ENCODE measurements around the gene CHTOP.

Gene CHTOP

GRCh38 chr1:153659656-153660055 is 25.8 kb downstream of the CHTOP start:
- Histone ChIP-seq H3K4ac (ENCODE audit: low read depth in 1 of 2, low read length in 2 of 2) (no peak overlapping the region), H3K4me3 (ENCODE audit: insufficient read depth in 1 of 2, low read depth in 1 of 2, low read length in 2 of 2) (peak overlapping the region in 1 of 2 experiments; percentile 98), H3K23ac (ENCODE audit: low read length in 2 of 2) (no peak overlapping the region), H3K4me2 (ENCODE audit: low read length, poor library complexity, severe bottlenecking) (peak overlapping the region; percentile 57), H3K4me1 (ENCODE audit: control insufficient read depth, insufficient read depth, low read depth, low read length) (peaks cover 6% of the 10 kb centered on the region), H2BK5ac (ENCODE audit: low read depth, low read length, poor library complexity, severe bottlenecking) (no peak overlapping the region), H2BK15ac (ENCODE audit: low read depth, poor library complexity, severe bottlenecking) (no peak overlapping the region), H4K8ac (ENCODE audit: low read length) (no peak overlapping the region), H2BK12ac (ENCODE audit: low read length in 2 of 2) (no peak overlapping the region), H2AK5ac (ENCODE audit: low read length, severe bottlenecking) (no peak overlapping the region), H3K14ac (ENCODE audit: low read length in 2 of 2) (no peak overlapping the region), H4K91ac (ENCODE audit: low read length) (no peak overlapping the region), H2AFZ (ENCODE audit: low read depth, low read length) (no peak overlapping the region), H2BK120ac (ENCODE audit: low read depth, low read length) (no peak overlapping the region), H3K9ac (ENCODE audit: low read length) (peak overlapping the region; percentile 95), H3K36me3 (ENCODE audit: control insufficient read depth in 1 of 2, insufficient read depth in 2 of 2, low read depth in 1 of 2, low read length in 2 of 2) (peaks cover 24 to 45% of the 10 kb centered on the region in 2 experiments), H3K18ac (ENCODE audit: low read depth in 1 of 2, low read length in 2 of 2) (no peak overlapping the region), H3K27ac (ENCODE audit: low read length, poor library complexity, severe bottlenecking) (no peak overlapping the region), H3K27me3 (ENCODE audit: control insufficient read depth in 1 of 2, insufficient read depth in 1 of 2, low read length in 2 of 2) (no peaks in the 10 kb centered on the region), H3K9me3 (ENCODE audit: control insufficient read depth, low read length) (no peaks in the 10 kb centered on the region), H3K79me1 (replicated peaks; ENCODE audit: low read length, poor library complexity, severe bottlenecking) (peaks cover 4% of the 10 kb centered on the region)
- 95% methylated on average over 9 of the region's 9 CpGs for WGBS
- no peak for DNase-seq

- 78% methylated on average over 8 of the region's 9 CpGs for WGBS
- no peak overlapping the region for H2AFZ ChIP-seq (ENCODE audit: low read depth, low read length)
- peaks cover 6% of the 10 kb centered on the region for H3K4me1 ChIP-seq (ENCODE audit: control insufficient read depth, insufficient read depth, low read depth, low read length)
- H3K36me3 ChIP-seq (ENCODE audit: control insufficient read depth in 1 of 2, insufficient read depth in 2 of 2, low read depth in 1 of 2, low read length in 2 of 2), result peaks cover 29 to 61% of the 10 kb centered on the region in 2 experiments
- H3K27ac ChIP-seq (ENCODE audit: low read length, poor library complexity, severe bottlenecking), result peak overlapping the region; percentile 52
- no peak overlapping the region for H3K23ac ChIP-seq (ENCODE audit: low read length in 2 of 2)
- H3K79me1 ChIP-seq (replicated peaks; ENCODE audit: low read length, poor library complexity, severe bottlenecking), result peaks cover 7% of the 10 kb centered on the region
- H4K8ac ChIP-seq (ENCODE audit: low read length), result no peak overlapping the region
- H3K4me2 ChIP-seq (ENCODE audit: low read length, poor library complexity, severe bottlenecking), result no peak overlapping the region
- H3K18ac ChIP-seq (ENCODE audit: low read depth in 1 of 2, low read length in 2 of 2), result no peak overlapping the region
- no peak overlapping the region for H2BK120ac ChIP-seq (ENCODE audit: low read depth, low read length)
- H2BK5ac ChIP-seq (ENCODE audit: low read depth, low read length, poor library complexity, severe bottlenecking), result no peak overlapping the region
- H2AK5ac ChIP-seq (ENCODE audit: low read length, severe bottlenecking), result peak overlapping the region; percentile 60
- H3K27me3 ChIP-seq (ENCODE audit: control insufficient read depth in 1 of 2, insufficient read depth in 1 of 2, low read length in 2 of 2), result no peaks in the 10 kb centered on the region
- peak overlapping the region; percentile 30 for H3K9ac ChIP-seq (ENCODE audit: low read length)
- no peak overlapping the region for H3K4me3 ChIP-seq (ENCODE audit: insufficient read depth in 1 of 2, low read depth in 1 of 2, low read length in 2 of 2)
- no peak overlapping the region for H2BK12ac ChIP-seq (ENCODE audit: low read length in 2 of 2)
- H3K4ac ChIP-seq (ENCODE audit: low read depth in 1 of 2, low read length in 2 of 2), result no peak overlapping the region
- H3K9me3 ChIP-seq (ENCODE audit: control insufficient read depth, low read length), result no peaks in the 10 kb centered on the region
- H3K14ac ChIP-seq (ENCODE audit: low read length in 2 of 2), result no peak overlapping the region
- no peak overlapping the region for H2BK15ac ChIP-seq (ENCODE audit: low read depth, poor library complexity, severe bottlenecking)
- no peak overlapping the region for H4K91ac ChIP-seq (ENCODE audit: low read length)
- DNase-seq, result peak; percentile 14
Measured at GRCh38 chr1:153661111-153661708, 27.3 kb downstream of the CHTOP start.

- Histone ChIP-seq H3K4me1 (ENCODE audit: control insufficient read depth, insufficient read depth, low read depth, low read length) (peaks cover 6% of the 10 kb centered on the region), H3K79me1 (replicated peaks; ENCODE audit: low read length, poor library complexity, severe bottlenecking) (peaks cover 14% of the 10 kb centered on the region), H3K36me3 (ENCODE audit: control insufficient read depth in 1 of 2, insufficient read depth in 2 of 2, low read depth in 1 of 2, low read length in 2 of 2) (peaks cover 40 to 71% of the 10 kb centered on the region in 2 experiments), H3K27ac (ENCODE audit: low read length, poor library complexity, severe bottlenecking) (no peak overlapping the region), H3K9me3 (ENCODE audit: control insufficient read depth, low read length) (no peaks in the 10 kb centered on the region), H4K91ac (ENCODE audit: low read length) (no peak overlapping the region), H2BK120ac (ENCODE audit: low read depth, low read length) (no peak overlapping the region), H2AFZ (ENCODE audit: low read depth, low read length) (no peak overlapping the region), H3K4me2 (ENCODE audit: low read length, poor library complexity, severe bottlenecking) (no peak overlapping the region), H2BK5ac (ENCODE audit: low read depth, low read length, poor library complexity, severe bottlenecking) (no peak overlapping the region), H3K27me3 (ENCODE audit: control insufficient read depth in 1 of 2, insufficient read depth in 1 of 2, low read length in 2 of 2) (no peaks in the 10 kb centered on the region), H3K4ac (ENCODE audit: low read depth in 1 of 2, low read length in 2 of 2) (no peak overlapping the region), H2BK12ac (ENCODE audit: low read length in 2 of 2) (no peak overlapping the region), H3K14ac (ENCODE audit: low read length in 2 of 2) (no peak overlapping the region), H3K4me3 (ENCODE audit: insufficient read depth in 1 of 2, low read depth in 1 of 2, low read length in 2 of 2) (no peak overlapping the region), H2BK15ac (ENCODE audit: low read depth, poor library complexity, severe bottlenecking) (no peak overlapping the region), H3K9ac (ENCODE audit: low read length) (peak overlapping the region; percentile 61), H3K18ac (ENCODE audit: low read depth in 1 of 2, low read length in 2 of 2) (no peak overlapping the region), H2AK5ac (ENCODE audit: low read length, severe bottlenecking) (no peak overlapping the region), H3K23ac (ENCODE audit: low read length in 2 of 2) (no peak overlapping the region), H4K8ac (ENCODE audit: low read length) (no peak overlapping the region)
- no peak for DNase-seq
- WGBS, result no CpG with 5 or more reads among the region's 2 CpGs
Measured at GRCh38 chr1:153662269-153662668, 28.4 kb downstream of the CHTOP start.

- no peak overlapping the region for H4K8ac ChIP-seq (ENCODE audit: low read length)
- peaks cover 42 to 81% of the 10 kb centered on the region in 2 experiments for H3K36me3 ChIP-seq (ENCODE audit: control insufficient read depth in 1 of 2, insufficient read depth in 2 of 2, low read depth in 1 of 2, low read length in 2 of 2)
- H2BK12ac ChIP-seq (ENCODE audit: low read length in 2 of 2), result no peak overlapping the region
- no peak overlapping the region for H2AK5ac ChIP-seq (ENCODE audit: low read length, severe bottlenecking)
- H4K91ac ChIP-seq (ENCODE audit: low read length), result no peak overlapping the region
- no peaks in the 10 kb centered on the region for H3K27me3 ChIP-seq (ENCODE audit: control insufficient read depth in 1 of 2, insufficient read depth in 1 of 2, low read length in 2 of 2)
- no peak overlapping the region for H2BK5ac ChIP-seq (ENCODE audit: low read depth, low read length, poor library complexity, severe bottlenecking)
- WGBS, result 93% methylated on average over 4 of the region's 5 CpGs
- H3K27ac ChIP-seq (ENCODE audit: low read length, poor library complexity, severe bottlenecking), result no peak overlapping the region
- no peak overlapping the region for H3K18ac ChIP-seq (ENCODE audit: low read depth in 1 of 2, low read length in 2 of 2)
- H3K4me1 ChIP-seq (ENCODE audit: control insufficient read depth, insufficient read depth, low read depth, low read length), result peaks cover 4% of the 10 kb centered on the region
- no peak overlapping the region for H3K4me2 ChIP-seq (ENCODE audit: low read length, poor library complexity, severe bottlenecking)
- H2BK120ac ChIP-seq (ENCODE audit: low read depth, low read length), result no peak overlapping the region
- H3K23ac ChIP-seq (ENCODE audit: low read length in 2 of 2), result no peak overlapping the region
- no peak overlapping the region for H3K4ac ChIP-seq (ENCODE audit: low read depth in 1 of 2, low read length in 2 of 2)
- H2BK15ac ChIP-seq (ENCODE audit: low read depth, poor library complexity, severe bottlenecking), result no peak overlapping the region
- H3K9me3 ChIP-seq (ENCODE audit: control insufficient read depth, low read length), result no peaks in the 10 kb centered on the region
- DNase-seq, result peak; percentile 56
- H3K79me1 ChIP-seq (replicated peaks; ENCODE audit: low read length, poor library complexity, severe bottlenecking), result peaks cover 17% of the 10 kb centered on the region
- peak overlapping the region; percentile 61 for H3K9ac ChIP-seq (ENCODE audit: low read length)
- H2AFZ ChIP-seq (ENCODE audit: low read depth, low read length), result no peak overlapping the region
- H3K14ac ChIP-seq (ENCODE audit: low read length in 2 of 2), result no peak overlapping the region
- no peak overlapping the region for H3K4me3 ChIP-seq (ENCODE audit: insufficient read depth in 1 of 2, low read depth in 1 of 2, low read length in 2 of 2)
Measured at GRCh38 chr1:153663211-153663610, 29.3 kb downstream of the CHTOP start.

Measured in mesenchymal stem cell (in vitro differentiated cells and primary cell).